Measurements from ENCODE around the gene TMTC2. TPM values are rescaled to one million over a fixed set of nuclear protein-coding genes. Genes with fewer than 3 reads are reported as not detected.

Gene TMTC2
- total RNA-seq, 2 experiments from 2014 or later = 2.6 to 3.4 TPM

- DNase-seq = no peak
- intact Hi-C loops (cut with micrococcal nuclease) = no loop called here
- POLR2A ChIA-PET = no interaction called here
- H3K4me1 Mint-ChIP-seq (ENCODE audit: low read depth) = no peaks in the 10 kb centered on the region
- no peaks in the 10 kb centered on the region for H3K9me3 Mint-ChIP-seq
- no peak overlapping the region for H3K27ac Mint-ChIP-seq
- no peaks in the 10 kb centered on the region for H3K27me3 Mint-ChIP-seq
- CTCF ChIA-PET = interaction anchor here (1.4 kb wide), 1 partner anchor 355 kb away, joined by 3 read pairs; no protein-coding TSS in a partner anchor
- H3K36me3 Mint-ChIP-seq = no peaks in the 10 kb centered on the region
- no peak overlapping the region for H3K4me3 Mint-ChIP-seq
These were observed 353.6 kb downstream of the TMTC2 start for GRCh38 chr12:83040339-83040738.

DNA sequence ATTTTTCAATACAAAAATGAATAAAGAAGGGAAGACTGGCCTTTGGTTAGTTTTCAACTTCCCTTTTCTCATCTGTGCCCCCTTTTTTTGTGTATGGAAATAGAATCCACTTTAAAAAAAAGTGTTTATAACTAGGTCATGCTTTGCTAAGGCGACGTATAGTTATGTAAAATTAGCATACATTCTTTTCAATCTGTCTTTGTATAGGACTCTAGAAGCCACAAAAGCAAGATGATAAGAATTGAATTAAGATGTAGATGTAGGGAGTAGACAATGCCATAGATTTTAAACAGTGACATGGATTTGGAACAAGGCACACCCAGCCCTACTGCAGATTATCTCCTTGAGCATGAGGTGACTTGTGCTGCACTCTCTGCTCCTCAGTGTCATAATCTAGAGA is 354.3 kb downstream of the TMTC2 start:
- Mint-ChIP-seq H3K9me3 (no peaks in the 10 kb centered on the region), H3K27me3 (no peaks in the 10 kb centered on the region), H3K4me3 (no peak overlapping the region), H3K4me1 (ENCODE audit: low read depth) (no peaks in the 10 kb centered on the region), H3K36me3 (no peaks in the 10 kb centered on the region), H3K27ac (no peak overlapping the region)
- DNase-seq = no peak
- ChIA-PET POLR2A (no interaction called here), CTCF (no interaction called here)
- intact Hi-C loops (cut with micrococcal nuclease) = no loop called here

GRCh38 chr12:83042441-83043200 is 355.9 kb downstream of the TMTC2 start:
- Mint-ChIP-seq H3K27ac (no peak overlapping the region), H3K36me3 (no peaks in the 10 kb centered on the region), H3K4me3 (no peak overlapping the region), H3K9me3 (no peaks in the 10 kb centered on the region), H3K27me3 (no peaks in the 10 kb centered on the region), H3K4me1 (ENCODE audit: low read depth) (no peaks in the 10 kb centered on the region)
- intact Hi-C loops (cut with micrococcal nuclease) = no loop called here
- ChIA-PET CTCF (no interaction called here), POLR2A (no interaction called here)
- no peak for DNase-seq

- Mint-ChIP-seq H3K36me3 (peaks cover 4% of the 10 kb centered on the region), H3K4me3 (no peak overlapping the region), H3K4me1 (ENCODE audit: low read depth) (no peaks in the 10 kb centered on the region), H3K9me3 (peaks cover 8% of the 10 kb centered on the region), H3K27ac (no peak overlapping the region), H3K27me3 (no peaks in the 10 kb centered on the region)
- CTCF ChIA-PET = no interaction called here
- POLR2A ChIA-PET = no interaction called here
- intact Hi-C loops (cut with micrococcal nuclease) = no loop called here
- DNase-seq = no peak
These were observed 358.0 kb downstream of the TMTC2 start for GRCh38 chr12:83044736-83045135.

DNA sequence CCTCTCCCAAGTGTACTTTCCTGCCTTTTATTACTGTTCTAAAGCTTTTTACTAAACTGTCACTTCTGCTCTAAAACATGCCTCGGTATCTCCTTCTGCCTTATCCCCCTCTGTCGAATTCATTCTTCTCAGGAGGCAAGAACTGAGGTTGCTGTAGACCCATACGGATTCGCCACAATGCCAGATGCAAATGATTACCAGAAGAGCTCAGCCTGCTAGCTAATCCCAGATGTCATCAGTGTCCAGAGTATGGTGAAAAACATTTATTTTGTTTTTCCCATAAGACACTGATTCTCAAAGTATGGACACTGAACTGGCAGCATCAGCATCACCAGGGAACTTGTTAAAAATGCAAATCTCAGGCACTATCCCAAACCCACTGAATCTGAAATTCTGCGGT is 359.3 kb downstream of the TMTC2 start:
- DNase-seq = no peak
- H3K27me3 Mint-ChIP-seq = no peaks in the 10 kb centered on the region
- no peak overlapping the region for H3K27ac Mint-ChIP-seq
- ChIA-PET CTCF (interaction anchor here (0.6 kb wide), 1 partner anchor 529 kb away, joined by 5 read pairs; no protein-coding TSS in a partner anchor), POLR2A (no interaction called here)
- peaks cover 8% of the 10 kb centered on the region for H3K9me3 Mint-ChIP-seq
- no peak overlapping the region for H3K4me3 Mint-ChIP-seq
- no peaks in the 10 kb centered on the region for H3K4me1 Mint-ChIP-seq (ENCODE audit: low read depth)
- peaks cover 4% of the 10 kb centered on the region for H3K36me3 Mint-ChIP-seq
- intact Hi-C loops (cut with micrococcal nuclease) = no loop called here

DNA sequence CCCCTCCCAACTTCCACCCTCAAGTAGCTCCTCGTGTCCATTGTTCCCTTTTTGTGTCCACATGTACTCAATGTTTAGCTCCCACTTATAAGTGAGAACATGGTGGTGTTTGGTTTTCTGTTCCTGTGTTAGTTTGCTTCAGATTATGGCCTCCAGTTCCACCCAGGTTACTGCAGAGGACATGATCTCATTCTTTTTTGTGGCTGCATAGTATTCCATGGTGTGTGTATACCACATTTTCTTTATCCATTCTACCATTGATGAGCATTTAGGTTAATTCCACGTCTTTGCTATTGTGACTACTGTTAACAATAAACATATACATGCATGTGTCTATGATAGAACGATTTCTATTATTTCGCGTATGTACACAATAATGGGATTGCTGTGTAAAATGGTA is 362.6 kb downstream of the TMTC2 start:
- no peak overlapping the region for H3K4me3 Mint-ChIP-seq
- peaks cover 8% of the 10 kb centered on the region for H3K9me3 Mint-ChIP-seq
- peaks cover 4% of the 10 kb centered on the region for H3K36me3 Mint-ChIP-seq
- H3K27me3 Mint-ChIP-seq = no peaks in the 10 kb centered on the region
- POLR2A ChIA-PET = no interaction called here
- intact Hi-C loops (cut with micrococcal nuclease) = no loop called here
- no peak for DNase-seq
- no peaks in the 10 kb centered on the region for H3K4me1 Mint-ChIP-seq (ENCODE audit: low read depth)
- no peak overlapping the region for H3K27ac Mint-ChIP-seq
- CTCF ChIA-PET = no interaction called here

- H3K4me1 Mint-ChIP-seq (ENCODE audit: low read depth) = no peaks in the 10 kb centered on the region
- POLR2A ChIA-PET = no interaction called here
These were observed 366.3 kb downstream of the TMTC2 start for GRCh38 chr12:83052890-83053541.

GRCh38 chr12:83057436-83057835 is 370.7 kb downstream of the TMTC2 start:
- Mint-ChIP-seq H3K36me3 (peaks cover 2% of the 10 kb centered on the region), H3K4me3 (no peak overlapping the region), H3K27ac (no peak overlapping the region), H3K9me3 (no peaks in the 10 kb centered on the region), H3K4me1 (ENCODE audit: low read depth) (no peaks in the 10 kb centered on the region), H3K27me3 (no peaks in the 10 kb centered on the region)
- no peak for DNase-seq
- intact Hi-C loops (cut with micrococcal nuclease) = no loop called here
- ChIA-PET POLR2A (no interaction called here), CTCF (no interaction called here)

More at GRCh38 chr12:83052890-83053541, 366.3 kb downstream of the TMTC2 start:
- Mint-ChIP-seq H3K27me3 (no peaks in the 10 kb centered on the region), H3K9me3 (peaks cover 8% of the 10 kb centered on the region), H3K36me3 (peaks cover 6% of the 10 kb centered on the region), H3K4me3 (no peak overlapping the region), H3K27ac (no peak overlapping the region)
- no peak for DNase-seq
- CTCF ChIA-PET = no interaction called here
- intact Hi-C loops (cut with micrococcal nuclease) = no loop called here

- no peak for DNase-seq
- intact Hi-C loops (cut with micrococcal nuclease) = no loop called here
- H3K27ac Mint-ChIP-seq = no peak overlapping the region
- H3K4me3 Mint-ChIP-seq = no peak overlapping the region
- POLR2A ChIA-PET = no interaction called here
- no peaks in the 10 kb centered on the region for H3K4me1 Mint-ChIP-seq (ENCODE audit: low read depth)
- peaks cover 2% of the 10 kb centered on the region for H3K36me3 Mint-ChIP-seq
- CTCF ChIA-PET = no interaction called here
- no peaks in the 10 kb centered on the region for H3K27me3 Mint-ChIP-seq
- H3K9me3 Mint-ChIP-seq = no peaks in the 10 kb centered on the region
These were observed 372.4 kb downstream of the TMTC2 start for GRCh38 chr12:83059107-83059506.

DNA sequence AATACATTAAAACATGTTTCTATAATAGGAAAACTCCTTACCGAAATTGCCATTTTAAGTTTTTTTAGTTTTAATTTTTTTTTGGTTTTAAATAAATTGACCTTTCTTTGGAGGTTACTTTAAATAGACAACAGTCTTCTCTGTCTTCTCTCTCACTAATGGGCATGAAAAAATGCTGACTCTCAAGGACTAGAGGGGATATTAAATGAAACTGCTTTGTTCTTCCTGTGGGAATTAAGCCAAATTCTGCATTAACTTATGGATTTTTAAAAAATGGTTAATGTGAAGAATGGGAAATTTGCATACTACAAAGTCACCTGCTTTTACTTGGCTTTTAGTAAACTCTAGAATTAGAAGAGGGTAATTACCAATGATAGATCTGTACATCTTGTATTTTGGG is 378.9 kb downstream of the TMTC2 start:
- Mint-ChIP-seq H3K4me3 (no peak overlapping the region), H3K36me3 (peaks cover 2% of the 10 kb centered on the region), H3K27me3 (no peaks in the 10 kb centered on the region), H3K4me1 (ENCODE audit: low read depth) (no peaks in the 10 kb centered on the region), H3K9me3 (peaks cover 2% of the 10 kb centered on the region), H3K27ac (no peak overlapping the region)
- CTCF ChIA-PET = no interaction called here
- intact Hi-C loops (cut with micrococcal nuclease) = no loop called here
- POLR2A ChIA-PET = no interaction called here
- DNase-seq = no peak

GRCh38 chr12:83067981-83068380 is 381.3 kb downstream of the TMTC2 start:
- H3K27me3 Mint-ChIP-seq = no peaks in the 10 kb centered on the region
- POLR2A ChIA-PET = no interaction called here
- peaks cover 8% of the 10 kb centered on the region for H3K36me3 Mint-ChIP-seq

GRCh38 chr12:83074358-83074894 is 387.7 kb downstream of the TMTC2 start:
- intact Hi-C loops (cut with micrococcal nuclease) = no loop called here
- POLR2A ChIA-PET = no interaction called here
- no peaks in the 10 kb centered on the region for H3K4me1 Mint-ChIP-seq (ENCODE audit: low read depth)
- peaks cover 17% of the 10 kb centered on the region for H3K9me3 Mint-ChIP-seq
- no peak for DNase-seq
- CTCF ChIA-PET = no interaction called here
- no peaks in the 10 kb centered on the region for H3K27me3 Mint-ChIP-seq
- peaks cover 15% of the 10 kb centered on the region for H3K36me3 Mint-ChIP-seq
- no peak overlapping the region for H3K27ac Mint-ChIP-seq
- no peak overlapping the region for H3K4me3 Mint-ChIP-seq

More at GRCh38 chr12:83067981-83068380, 381.3 kb downstream of the TMTC2 start:
- Mint-ChIP-seq H3K9me3 (peaks cover 15% of the 10 kb centered on the region), H3K4me3 (no peak overlapping the region), H3K4me1 (ENCODE audit: low read depth) (no peaks in the 10 kb centered on the region), H3K27ac (no peak overlapping the region)
- CTCF ChIA-PET = no interaction called here
- intact Hi-C loops (cut with micrococcal nuclease) = no loop called here
- DNase-seq = no peak

- DNase-seq = no peak
- ChIA-PET POLR2A (no interaction called here), CTCF (no interaction called here)
- no peaks in the 10 kb centered on the region for H3K27me3 Mint-ChIP-seq
- H3K4me3 Mint-ChIP-seq = no peak overlapping the region
- intact Hi-C loops (cut with micrococcal nuclease) = no loop called here
- H3K4me1 Mint-ChIP-seq (ENCODE audit: low read depth) = no peaks in the 10 kb centered on the region
- H3K36me3 Mint-ChIP-seq = peaks cover 15% of the 10 kb centered on the region
- H3K27ac Mint-ChIP-seq = no peak overlapping the region
- H3K9me3 Mint-ChIP-seq = peaks cover 17% of the 10 kb centered on the region
These were observed 388.8 kb downstream of the TMTC2 start for GRCh38 chr12:83075471-83075870.
